BLaER1 (cell line): ENCODE measurements around the gene EEF2K.

ENCODE experiments used
- H3K27ac ChIP-seq: shearing (Covaris generic); formaldehyde crosslinking; 2 replicates; pipeline ENCODE4 v1.8.1; 2022
- H3K27me3 ChIP-seq: shearing (Covaris generic); formaldehyde crosslinking; 2 replicates; pipeline ENCODE4 v1.8.1; 2022
- H3K36me3 ChIP-seq: shearing (Covaris generic); formaldehyde crosslinking; 2 replicates; pipeline ENCODE4 v1.8.1; 2022
- H3K4me1 ChIP-seq: shearing (Covaris generic); formaldehyde crosslinking; 2 replicates; pipeline ENCODE4 v1.8.1; 2022
- H3K4me2 ChIP-seq: shearing (Covaris generic); formaldehyde crosslinking; 2 replicates; pipeline ENCODE4 v1.8.1; 2022
- H3K4me3 ChIP-seq: shearing (Covaris generic); formaldehyde crosslinking; 2 replicates; pipeline ENCODE4 v1.8.1; 2022
- H3K9ac ChIP-seq: shearing (Covaris generic); formaldehyde crosslinking; 2 replicates; pipeline ENCODE4 v1.8.1; 2022
- H3K9me3 ChIP-seq: shearing (Covaris generic); formaldehyde crosslinking; 2 replicates; pipeline ENCODE4 v1.8.1; 2022
- H4K20me1 ChIP-seq: shearing (Covaris generic); formaldehyde crosslinking; 2 replicates; pipeline ENCODE4 v1.8.1; 2022
- Cebpa-rat ChIP-seq: shearing (Covaris generic); IDR thresholded peaks from 2 replicates; pipeline ENCODE4 v1.8.1; 2022

Gene EEF2K

DNA sequence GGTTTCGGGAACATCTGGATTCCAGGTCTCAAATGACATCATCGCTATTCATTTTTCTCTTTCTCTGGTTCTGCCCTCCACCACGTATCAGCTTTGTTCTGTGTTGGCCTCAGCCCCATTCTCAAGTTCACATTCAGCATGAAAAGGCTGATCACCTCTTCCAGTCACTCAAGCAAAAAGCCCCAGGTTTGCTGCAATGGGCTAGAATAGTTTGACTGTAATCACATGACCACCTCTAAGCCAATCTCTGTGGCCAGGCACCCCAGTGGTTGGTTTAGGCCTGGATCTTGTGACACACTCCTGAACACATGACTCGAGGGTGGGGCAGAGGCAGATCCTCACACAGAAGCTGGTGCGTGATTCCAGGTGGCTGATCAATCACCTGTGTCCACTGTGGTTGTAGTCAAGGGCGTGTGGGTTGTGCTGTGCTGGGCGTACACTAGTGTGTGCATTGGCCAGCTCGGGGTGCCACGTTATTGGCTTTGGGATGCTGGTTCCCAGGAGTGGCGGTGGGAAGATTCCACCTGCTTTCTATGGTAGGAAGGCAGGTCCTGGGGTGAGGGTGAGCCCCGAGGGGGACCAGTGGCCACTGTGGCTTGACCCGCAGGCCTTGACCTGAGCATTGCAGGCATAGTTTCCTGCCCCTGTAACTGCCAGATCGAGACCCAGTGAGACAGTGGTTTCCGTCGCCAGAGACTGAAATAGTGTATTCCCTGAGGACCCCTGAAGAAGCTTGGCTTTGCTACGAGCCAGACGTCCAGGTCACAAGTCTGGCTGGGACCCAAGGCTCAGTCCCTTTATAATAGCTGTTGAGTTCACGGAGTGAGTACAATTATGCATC, 12.0 kb downstream of the EEF2K start:
- H4K20me1 ChIP-seq = no peaks in the 10 kb centered on the region
- H3K4me2 ChIP-seq = peak overlapping the region; percentile 92
- H3K4me3 ChIP-seq = peak overlapping the region; percentile 52

DNA sequence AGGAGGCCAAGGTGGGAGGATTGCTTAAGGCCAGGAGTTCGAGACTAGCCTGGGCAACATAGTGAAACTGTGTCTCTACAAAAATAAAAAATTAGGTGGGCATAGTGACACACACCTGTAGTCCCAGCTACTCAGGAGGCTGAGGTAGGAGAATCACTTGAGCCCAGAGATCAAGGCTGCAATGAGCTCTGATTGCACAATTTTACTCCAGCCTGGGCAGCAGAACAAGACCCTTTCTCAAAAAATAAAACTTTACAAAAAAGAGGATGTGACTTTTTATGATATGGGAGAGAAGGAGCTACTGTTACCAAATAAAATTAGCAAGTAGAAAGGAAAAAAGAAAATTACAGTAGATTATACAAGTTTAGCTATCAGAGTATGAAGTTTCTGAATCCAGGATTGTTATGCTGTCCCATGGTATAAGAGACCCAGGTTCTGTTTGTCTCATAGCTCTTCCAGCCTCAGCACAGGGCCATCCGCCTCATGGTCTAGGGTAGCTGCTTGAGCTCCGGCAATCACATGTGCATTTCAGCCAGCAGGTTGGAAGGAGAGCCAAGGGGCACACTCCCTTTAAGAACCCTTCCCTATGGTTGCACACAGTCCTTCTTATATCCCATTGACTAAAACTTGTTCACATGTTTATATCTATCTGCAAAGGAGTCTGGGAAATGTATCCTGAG, 13.5 kb downstream of the EEF2K start:
- Histone ChIP-seq H3K36me3 (peaks cover 30% of the 10 kb centered on the region), H3K27ac (peak overlapping the region; percentile 91), H3K27me3 (no peaks in the 10 kb centered on the region), H3K4me3 (no peak overlapping the region), H3K4me2 (peak overlapping the region; percentile 92), H4K20me1 (no peaks in the 10 kb centered on the region), H3K4me1 (peaks cover 80% of the 10 kb centered on the region), H3K9ac (peak overlapping the region; percentile 46; the same call in 1 of the 2 replicates), H3K9me3 (peaks cover 5% of the 10 kb centered on the region; the same call in 1 of the 2 replicates)
- TF ChIP-seq Cebpa-rat = no peak

More for the DNA sequence above, 12.0 kb downstream of the EEF2K start:
- Histone ChIP-seq H3K9me3 (peaks cover 11% of the 10 kb centered on the region; the same call in 1 of the 2 replicates), H3K27ac (peak overlapping the region; percentile 91), H3K36me3 (peaks cover 40% of the 10 kb centered on the region), H3K4me1 (peaks cover 91% of the 10 kb centered on the region), H3K27me3 (no peaks in the 10 kb centered on the region), H3K9ac (peak overlapping the region; percentile 70)
- no peak for TF ChIP-seq Cebpa-rat

DNA sequence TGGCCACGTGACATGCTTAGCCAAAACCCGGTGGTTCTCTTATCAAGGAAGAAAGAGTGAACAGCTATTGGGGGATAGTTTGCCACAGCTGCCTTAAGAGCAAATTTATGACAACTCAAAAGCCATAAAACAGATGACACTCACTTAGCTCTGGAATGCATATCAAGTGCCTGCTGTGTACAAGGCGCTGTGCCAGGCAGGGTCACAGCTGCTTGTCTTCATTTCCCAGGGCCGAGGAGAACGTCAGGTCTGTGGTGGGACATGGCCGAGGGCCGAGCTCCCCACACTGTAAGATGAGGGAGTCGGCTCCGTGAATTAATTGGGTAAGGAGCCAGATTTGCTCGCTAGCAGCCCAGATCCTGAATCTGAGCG, 14.0 kb downstream of the EEF2K start:
- Histone ChIP-seq H3K9ac (peak overlapping the region; percentile 46; the same call in 1 of the 2 replicates), H3K4me2 (peak overlapping the region; percentile 92), H3K27ac (peak overlapping the region; percentile 91), H3K27me3 (no peaks in the 10 kb centered on the region), H3K36me3 (peaks cover 28% of the 10 kb centered on the region), H3K4me3 (no peak overlapping the region), H3K9me3 (no peaks in the 10 kb centered on the region), H4K20me1 (peaks cover 1% of the 10 kb centered on the region; the same call in 1 of the 2 replicates), H3K4me1 (peaks cover 74% of the 10 kb centered on the region)
- TF ChIP-seq Cebpa-rat = no peak

DNA sequence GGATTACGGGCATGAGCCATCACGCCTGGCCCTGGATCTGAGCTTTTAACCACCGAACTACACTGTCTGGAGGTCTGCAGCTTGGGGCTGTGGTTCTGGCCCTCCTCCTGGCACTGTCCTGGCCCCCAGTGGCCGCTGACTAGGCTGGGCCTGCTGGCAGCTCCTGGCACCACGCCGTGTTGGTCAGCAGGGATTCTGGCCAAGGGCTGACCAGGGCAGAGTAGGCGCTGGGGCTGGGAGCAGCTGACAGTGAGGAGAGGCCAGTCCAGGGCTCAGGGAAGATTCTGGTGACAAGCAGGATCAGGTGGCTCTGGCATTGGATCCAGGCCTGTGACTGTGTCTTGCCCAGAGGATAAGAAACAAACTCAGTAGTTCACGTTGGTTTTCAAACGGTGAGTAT, 14.6 kb downstream of the EEF2K start:
- no peak for TF ChIP-seq Cebpa-rat
- peaks cover 8% of the 10 kb centered on the region; the same call in 1 of the 2 replicates for H4K20me1 ChIP-seq

DNA sequence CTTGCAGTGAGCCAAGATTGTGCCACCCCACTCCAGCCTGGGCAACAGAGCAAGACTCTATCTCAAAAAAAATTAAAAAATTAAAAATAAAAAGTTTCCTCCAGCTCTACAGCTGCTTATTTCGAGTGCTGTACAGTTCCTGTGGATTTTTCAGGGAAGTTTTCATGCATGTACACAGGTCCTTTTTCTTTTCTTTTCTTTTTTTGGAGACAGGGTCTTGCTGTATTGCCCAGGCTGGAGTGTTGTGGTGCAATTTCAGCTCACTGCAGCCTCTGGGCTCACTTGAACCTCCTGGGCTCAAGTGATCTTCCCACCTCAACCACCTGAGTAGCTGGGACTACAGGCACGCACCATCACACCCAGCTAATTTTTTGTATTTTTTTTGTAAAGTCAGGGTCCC, 15.9 kb downstream of the EEF2K start:
- Histone ChIP-seq H3K36me3 (peaks cover 41% of the 10 kb centered on the region), H3K27ac (peak overlapping the region; percentile 43; the same call in 1 of the 2 replicates), H3K4me2 (no peak overlapping the region), H3K4me1 (peaks cover 55% of the 10 kb centered on the region), H3K9me3 (no peaks in the 10 kb centered on the region), H3K9ac (no peak overlapping the region), H3K27me3 (no peaks in the 10 kb centered on the region), H4K20me1 (peaks cover 12% of the 10 kb centered on the region; the same call in 1 of the 2 replicates), H3K4me3 (no peak overlapping the region)
- TF ChIP-seq Cebpa-rat = no peak

More for the DNA sequence above, 14.6 kb downstream of the EEF2K start:
- Histone ChIP-seq H3K4me2 (peak overlapping the region; percentile 92), H3K27ac (peak overlapping the region; percentile 91), H3K27me3 (no peaks in the 10 kb centered on the region), H3K9ac (peak overlapping the region; percentile 30; the same call in 1 of the 2 replicates), H3K4me1 (peaks cover 68% of the 10 kb centered on the region), H3K36me3 (peaks cover 31% of the 10 kb centered on the region), H3K4me3 (no peak overlapping the region), H3K9me3 (no peaks in the 10 kb centered on the region)

DNA sequence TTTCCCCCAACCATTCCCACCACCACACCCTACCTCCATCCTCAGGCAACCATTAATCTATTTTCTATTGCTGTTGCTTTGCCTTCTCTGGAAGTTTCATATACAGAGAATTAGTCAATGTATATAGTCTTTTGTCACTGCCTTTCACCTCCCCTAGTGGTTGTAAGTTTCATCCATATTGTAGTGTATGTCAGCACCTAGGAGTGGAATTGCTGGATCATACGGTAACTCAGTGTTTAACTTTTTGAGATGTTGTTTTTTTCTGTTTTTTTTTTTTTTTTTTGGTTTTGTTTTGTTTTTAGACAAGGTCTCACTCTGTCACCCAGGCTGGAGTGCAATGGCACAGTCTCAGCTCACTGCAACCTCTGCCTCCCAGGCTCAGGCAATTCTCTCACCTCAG, 16.9 kb downstream of the EEF2K start:
- H3K36me3 ChIP-seq = peaks cover 51% of the 10 kb centered on the region
- H3K4me1 ChIP-seq = peaks cover 45% of the 10 kb centered on the region
- H3K4me2 ChIP-seq = no peak overlapping the region
- no peak overlapping the region for H3K4me3 ChIP-seq
- no peak overlapping the region for H3K9ac ChIP-seq
- no peak for TF ChIP-seq Cebpa-rat
- no peak overlapping the region for H3K27ac ChIP-seq
- H4K20me1 ChIP-seq = peaks cover 12% of the 10 kb centered on the region; the same call in 1 of the 2 replicates
- no peaks in the 10 kb centered on the region for H3K27me3 ChIP-seq
- no peaks in the 10 kb centered on the region for H3K9me3 ChIP-seq

DNA sequence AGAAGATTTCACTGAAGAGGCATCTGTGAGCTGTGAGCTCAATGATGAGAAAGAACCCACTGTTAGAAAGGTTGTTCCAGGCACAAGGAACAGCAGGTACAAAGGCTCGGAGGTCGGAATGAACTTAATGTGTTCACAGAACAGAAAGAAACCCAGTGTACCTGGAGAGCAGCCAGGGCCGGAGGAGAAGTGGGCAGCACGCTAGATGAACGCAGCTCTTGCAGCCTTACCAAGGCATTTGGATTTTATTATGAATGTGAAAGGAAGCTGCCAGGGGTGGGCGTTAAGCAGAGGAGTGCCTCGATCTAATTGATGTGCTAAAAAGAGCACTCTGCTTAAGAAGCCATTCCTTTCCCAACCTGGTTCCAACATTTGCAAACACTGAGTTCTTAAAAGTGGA, 19.0 kb downstream of the EEF2K start:
- Histone ChIP-seq H3K4me1 (peaks cover 37% of the 10 kb centered on the region), H3K36me3 (peaks cover 65% of the 10 kb centered on the region), H3K27ac (no peak overlapping the region), H3K27me3 (no peaks in the 10 kb centered on the region), H4K20me1 (peaks cover 12% of the 10 kb centered on the region; the same call in 1 of the 2 replicates), H3K9me3 (no peaks in the 10 kb centered on the region), H3K9ac (no peak overlapping the region), H3K4me3 (no peak overlapping the region), H3K4me2 (no peak overlapping the region)
- no peak for TF ChIP-seq Cebpa-rat

DNA sequence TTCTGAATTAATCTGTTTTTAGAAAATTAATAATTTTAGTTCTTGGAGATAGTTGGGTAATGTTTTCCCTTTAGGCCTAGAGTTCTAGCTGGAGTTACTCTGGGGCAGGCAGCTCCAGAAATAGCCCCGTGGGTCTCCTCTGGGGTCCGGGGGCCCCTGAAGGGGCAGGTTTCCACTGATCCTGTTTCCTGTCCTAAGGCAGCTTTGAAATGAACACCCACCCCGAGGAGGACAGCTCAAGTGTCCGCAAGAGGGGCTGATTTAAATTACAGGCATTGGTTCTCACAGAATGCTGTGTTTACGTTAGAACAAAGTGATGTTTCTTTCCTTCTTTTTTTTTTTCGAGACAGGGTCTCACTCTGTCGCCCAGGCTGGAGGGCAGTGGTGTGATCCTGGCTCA, 23.8 kb downstream of the EEF2K start:
- peaks cover 98% of the 10 kb centered on the region for H3K36me3 ChIP-seq
- H3K4me2 ChIP-seq = peak overlapping the region; percentile 37; the same call in 1 of the 2 replicates
- no peak overlapping the region for H3K4me3 ChIP-seq
- peak overlapping the region; percentile 39; the same call in 1 of the 2 replicates for H3K9ac ChIP-seq
- TF ChIP-seq Cebpa-rat = no peak
- peaks cover 12% of the 10 kb centered on the region; the same call in 1 of the 2 replicates for H4K20me1 ChIP-seq
- H3K27ac ChIP-seq = peak overlapping the region; percentile 62; the same call in 1 of the 2 replicates
- H3K27me3 ChIP-seq = no peaks in the 10 kb centered on the region
- H3K9me3 ChIP-seq = no peaks in the 10 kb centered on the region
- peaks cover 29% of the 10 kb centered on the region for H3K4me1 ChIP-seq

DNA sequence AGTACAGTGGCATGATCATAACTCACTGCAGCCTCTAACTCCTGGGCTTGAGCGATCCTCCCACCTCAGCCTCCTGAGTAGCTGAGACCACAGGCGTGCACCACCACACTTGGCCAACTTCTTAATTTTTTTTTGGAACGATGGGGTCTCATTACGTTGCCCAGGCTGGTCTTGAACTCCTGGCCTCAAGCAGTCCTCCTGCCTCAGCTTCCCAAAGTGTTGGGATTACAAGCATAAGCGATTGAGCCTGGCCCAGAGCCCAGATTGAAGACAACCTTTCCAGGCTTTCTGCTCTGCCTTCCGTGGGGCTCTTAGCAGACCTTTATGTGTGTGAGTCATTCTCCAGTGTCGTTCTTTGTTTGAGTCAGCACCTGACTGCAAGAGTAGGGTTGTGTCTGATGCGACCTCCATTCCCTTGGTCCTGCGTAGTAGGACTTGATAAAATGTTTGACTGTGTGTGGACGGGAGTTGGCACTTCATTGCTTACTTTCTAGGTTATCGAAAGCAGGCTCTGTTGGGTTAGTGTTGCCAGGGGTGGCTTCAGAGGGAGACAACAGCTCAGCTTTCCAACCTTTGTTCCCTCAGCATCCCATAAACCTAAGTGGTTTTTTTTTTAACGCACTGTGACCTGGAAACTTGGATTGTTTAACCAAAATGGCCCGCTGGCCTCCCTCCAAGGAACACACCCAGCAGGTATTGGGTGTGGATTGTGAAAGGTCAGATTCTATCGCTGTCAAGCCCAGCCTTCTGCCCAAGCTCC, 26.4 kb downstream of the EEF2K start:
- Histone ChIP-seq H3K27me3 (no peaks in the 10 kb centered on the region), H3K9ac (no peak overlapping the region), H3K36me3 (peaks cover 96% of the 10 kb centered on the region), H3K4me3 (no peak overlapping the region), H3K4me2 (no peak overlapping the region), H3K9me3 (no peaks in the 10 kb centered on the region), H3K4me1 (peaks cover 29% of the 10 kb centered on the region), H3K27ac (no peak overlapping the region; the same call in 1 of the 2 replicates), H4K20me1 (no peaks in the 10 kb centered on the region)
- TF ChIP-seq Cebpa-rat = no peak
